Progenitor cell of endocrine pancreas (in vitro differentiated cells): ENCODE data around the gene SUPT5H. TPM values are rescaled to one million over a fixed set of nuclear protein-coding genes. Genes with fewer than 3 reads are reported as not detected.

Experiments used
- DNase-seq: peaks from one replicate; pipeline ENCODE4 v3.0.0; 2021; ENCODE audit warnings: low spot score; ENCODE audit not compliant: unreplicated experiment
- H3K27ac Mint-ChIP-seq: 2 replicates; pipeline ENCODE4 v1.8.0; 2021; ENCODE audit warnings: mild to moderate bottlenecking, moderate library complexity, mixed read lengths
- H3K27me3 Mint-ChIP-seq: 2 replicates; pipeline ENCODE4 v1.8.0; 2021; ENCODE audit warnings: mixed read lengths
- H3K36me3 Mint-ChIP-seq: 2 replicates; pipeline ENCODE4 v1.8.0; 2022; ENCODE audit warnings: mixed read lengths; ENCODE audit not compliant: insufficient read depth
- H3K4me1 Mint-ChIP-seq: 2 replicates; pipeline ENCODE4 v1.8.0; 2021; ENCODE audit warnings: low read depth, mixed read lengths
- H3K4me3 Mint-ChIP-seq: 2 replicates; pipeline ENCODE4 v1.8.0; 2021; ENCODE audit warnings: low read depth, mild to moderate bottlenecking, moderate library complexity, mixed read lengths
- H3K9me3 Mint-ChIP-seq: 2 replicates; pipeline ENCODE4 v1.8.0; 2021; ENCODE audit warnings: low read depth, mixed read lengths
- total RNA-seq: library from RNA; stranded (reverse); gene quantifications from 2 replicates; pipeline ENCODE4 v1.2.1, GENCODE V29; 2021
- TF ChIP-seq, protein P1 (sequence below): fragments of 200-600 bp; sonication (generic); IDR thresholded peaks from one replicate; pipeline ENCODE4 v1.5.0; 2021; ENCODE audit warnings: antibody characterized with exemption, mild to moderate bottlenecking; ENCODE audit not compliant: unreplicated experiment

SUPT5H gene
- total RNA-seq, 1 donor from 2014 or later: 171 TPM

DNA sequence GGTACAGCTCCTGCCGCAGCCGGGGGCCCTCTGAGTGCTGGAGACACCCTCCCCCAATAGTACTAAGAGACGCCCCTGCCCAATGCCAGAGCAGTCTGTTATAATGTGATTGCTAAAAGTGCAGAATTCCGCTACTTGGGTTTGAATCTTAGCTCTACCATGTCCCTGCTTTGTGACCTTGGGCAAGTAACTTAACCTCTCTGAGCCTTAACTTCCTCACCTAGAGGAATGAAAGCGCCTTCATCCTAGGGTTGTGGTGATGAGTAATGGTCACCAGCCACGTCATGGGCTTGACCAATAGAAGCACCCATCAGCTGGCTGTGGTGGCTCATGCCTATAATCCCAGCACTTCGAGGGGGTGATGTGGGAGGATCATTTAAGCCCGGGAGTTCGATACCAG is 26.4 kb upstream of the SUPT5H start:
- TF ChIP-seq, protein P1, sequence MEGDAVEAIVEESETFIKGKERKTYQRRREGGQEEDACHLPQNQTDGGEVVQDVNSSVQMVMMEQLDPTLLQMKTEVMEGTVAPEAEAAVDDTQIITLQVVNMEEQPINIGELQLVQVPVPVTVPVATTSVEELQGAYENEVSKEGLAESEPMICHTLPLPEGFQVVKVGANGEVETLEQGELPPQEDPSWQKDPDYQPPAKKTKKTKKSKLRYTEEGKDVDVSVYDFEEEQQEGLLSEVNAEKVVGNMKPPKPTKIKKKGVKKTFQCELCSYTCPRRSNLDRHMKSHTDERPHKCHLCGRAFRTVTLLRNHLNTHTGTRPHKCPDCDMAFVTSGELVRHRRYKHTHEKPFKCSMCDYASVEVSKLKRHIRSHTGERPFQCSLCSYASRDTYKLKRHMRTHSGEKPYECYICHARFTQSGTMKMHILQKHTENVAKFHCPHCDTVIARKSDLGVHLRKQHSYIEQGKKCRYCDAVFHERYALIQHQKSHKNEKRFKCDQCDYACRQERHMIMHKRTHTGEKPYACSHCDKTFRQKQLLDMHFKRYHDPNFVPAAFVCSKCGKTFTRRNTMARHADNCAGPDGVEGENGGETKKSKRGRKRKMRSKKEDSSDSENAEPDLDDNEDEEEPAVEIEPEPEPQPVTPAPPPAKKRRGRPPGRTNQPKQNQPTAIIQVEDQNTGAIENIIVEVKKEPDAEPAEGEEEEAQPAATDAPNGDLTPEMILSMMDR: no peak
- no peak for DNase-seq
- no peaks in the 10 kb centered on the region for H3K9me3 Mint-ChIP-seq
- H3K27me3 Mint-ChIP-seq: no peaks in the 10 kb centered on the region
- H3K4me1 Mint-ChIP-seq: peaks cover 13% of the 10 kb centered on the region
- no peak overlapping the region for H3K4me3 Mint-ChIP-seq
- H3K27ac Mint-ChIP-seq: no peak overlapping the region
- peaks cover 7% of the 10 kb centered on the region for H3K36me3 Mint-ChIP-seq

DNA sequence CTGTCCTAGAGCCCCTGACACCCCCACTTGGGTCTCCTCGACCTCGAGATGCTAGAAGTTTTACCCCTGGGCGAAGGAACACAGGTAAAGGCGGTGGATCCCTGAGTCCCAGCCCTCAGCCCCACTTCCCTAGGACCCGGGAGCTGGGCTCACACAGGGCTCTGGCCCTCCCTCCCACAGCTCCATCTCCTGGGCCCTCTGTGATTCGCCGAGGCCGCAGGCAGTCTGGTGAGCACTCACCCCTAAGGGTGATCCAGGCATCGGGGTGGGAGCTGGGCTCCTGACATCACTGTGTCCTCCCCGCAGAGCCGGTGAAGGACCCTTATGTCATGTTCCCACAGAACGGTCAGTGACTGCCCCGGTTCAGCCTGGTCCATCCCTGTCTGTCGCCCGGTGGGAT is 24.6 kb upstream of the SUPT5H start:
- peaks cover 10% of the 10 kb centered on the region for H3K36me3 Mint-ChIP-seq
- H3K27ac Mint-ChIP-seq: no peak overlapping the region
- TF ChIP-seq, protein P1: no peak
- peaks cover 2% of the 10 kb centered on the region for H3K4me1 Mint-ChIP-seq
- DNase-seq: no peak
- H3K4me3 Mint-ChIP-seq: no peak overlapping the region
- no peaks in the 10 kb centered on the region for H3K27me3 Mint-ChIP-seq
- H3K9me3 Mint-ChIP-seq: no peaks in the 10 kb centered on the region

DNA sequence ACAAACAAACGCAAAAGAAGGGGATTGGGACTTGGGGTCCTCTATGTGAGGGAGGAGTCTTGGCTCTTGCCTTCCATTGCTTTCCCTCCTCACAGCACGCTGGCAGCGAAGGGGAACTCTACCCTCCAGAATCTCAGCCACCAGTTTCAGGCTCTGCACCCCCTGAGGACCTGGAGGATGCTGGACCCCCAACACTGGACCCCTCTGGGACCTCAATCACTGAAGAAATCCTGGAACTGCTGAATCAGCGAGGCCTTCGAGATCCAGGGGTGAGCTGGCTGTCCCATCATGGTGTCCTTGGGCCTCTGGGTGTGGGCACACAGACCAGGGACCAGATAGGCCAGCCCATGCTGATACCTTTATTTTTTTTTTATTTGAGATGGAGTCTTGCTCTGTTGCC is 23.4 kb upstream of the SUPT5H start:
- Mint-ChIP-seq H3K36me3 (peaks cover 12% of the 10 kb centered on the region), H3K27ac (no peak overlapping the region)

DNA sequence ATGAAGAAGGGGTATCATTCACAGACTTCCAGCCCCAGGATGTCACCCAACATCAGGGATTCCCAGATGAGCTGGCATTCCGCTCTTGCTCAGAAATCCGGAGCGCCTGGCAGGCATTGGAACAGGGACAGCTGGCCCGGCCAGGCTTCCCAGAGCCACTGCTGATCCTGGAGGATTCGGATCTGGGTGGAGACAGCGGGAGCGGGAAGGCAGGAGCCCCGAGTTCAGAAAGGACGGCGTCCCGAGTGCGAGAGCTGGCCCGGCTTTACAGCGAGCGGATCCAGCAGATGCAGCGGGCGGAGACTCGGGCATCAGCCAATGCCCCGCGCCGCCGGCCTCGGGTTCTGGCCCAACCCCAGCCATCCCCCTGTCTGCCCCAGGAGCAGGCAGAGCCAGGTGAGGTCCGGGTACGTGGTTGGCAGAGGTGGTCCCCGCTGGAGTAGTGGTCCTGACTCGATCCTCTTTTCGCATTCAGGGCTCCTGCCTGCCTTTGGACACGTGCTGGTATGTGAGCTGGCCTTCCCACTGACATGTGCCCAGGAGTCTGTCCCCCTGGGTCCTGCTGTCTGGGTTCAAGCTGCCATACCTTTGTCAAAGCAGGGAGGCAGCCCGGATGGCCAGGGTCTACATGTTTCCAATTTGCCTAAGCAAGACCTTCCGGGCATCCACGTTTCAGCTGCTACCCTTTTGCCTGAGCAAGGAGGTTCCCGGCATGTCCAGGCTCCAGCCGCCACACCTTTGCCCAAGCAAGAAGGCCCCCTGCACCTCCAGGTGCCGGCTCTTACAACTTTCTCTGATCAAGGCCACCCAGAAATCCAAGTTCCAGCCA is 21.9 kb upstream of the SUPT5H start:
- Mint-ChIP-seq H3K4me1 (peaks cover 4% of the 10 kb centered on the region), H3K4me3 (no peak overlapping the region), H3K9me3 (no peaks in the 10 kb centered on the region), H3K27ac (no peak overlapping the region), H3K36me3 (peaks cover 10% of the 10 kb centered on the region), H3K27me3 (no peaks in the 10 kb centered on the region)
- no peak for DNase-seq
- TF ChIP-seq, protein P1: no peak

More for the DNA sequence above, 23.4 kb upstream of the SUPT5H start:
- TF ChIP-seq, protein P1: no peak
- Mint-ChIP-seq H3K4me3 (no peak overlapping the region), H3K4me1 (peaks cover 2% of the 10 kb centered on the region), H3K9me3 (no peaks in the 10 kb centered on the region), H3K27me3 (no peaks in the 10 kb centered on the region)
- DNase-seq: no peak

DNA sequence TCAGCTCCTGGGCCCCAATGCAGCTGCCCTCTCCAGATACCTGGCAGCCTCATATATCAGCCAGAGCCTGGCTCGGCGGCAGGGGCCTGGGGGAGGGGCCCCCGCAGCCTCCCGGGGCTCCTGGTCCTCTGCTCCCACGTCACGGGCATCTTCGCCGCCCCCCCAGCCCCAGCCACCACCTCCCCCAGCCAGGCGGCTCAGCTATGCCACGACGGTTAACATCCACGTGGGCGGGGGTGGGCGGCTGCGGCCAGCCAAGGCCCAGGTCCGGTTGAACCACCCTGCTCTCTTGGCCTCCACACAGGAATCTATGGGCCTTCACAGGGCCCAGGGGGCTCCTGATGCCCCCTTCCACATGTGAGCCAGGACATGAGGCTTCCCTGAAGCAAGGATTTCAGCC is 20.4 kb upstream of the SUPT5H start:
- TF ChIP-seq, protein P1: no peak
- peaks cover 8% of the 10 kb centered on the region for H3K36me3 Mint-ChIP-seq
- H3K27ac Mint-ChIP-seq: no peak overlapping the region
- no peaks in the 10 kb centered on the region for H3K27me3 Mint-ChIP-seq
- H3K9me3 Mint-ChIP-seq: no peaks in the 10 kb centered on the region
- peaks cover 9% of the 10 kb centered on the region for H3K4me1 Mint-ChIP-seq
- no peak overlapping the region for H3K4me3 Mint-ChIP-seq
- DNase-seq: no peak
